Tibial nerve (tissue), 4 donors: ENCODE data around the gene ERCC8.

Experiments
- CTCF ChIP-seq, 5 experiments: fragments of 200-600 bp in 3 of 5; fragments of 450-650 bp in 2 of 5; sonication (generic) in 3 of 5; IDR thresholded peaks; one replicate each; pipeline ENCODE4 v1.5.1; 2016 to 2019; ENCODE audit warnings: antibody characterized with exemption in 5 of 5, mild to moderate bottlenecking in 3 of 5, moderate library complexity in 2 of 5
- EP300 ChIP-seq, 2 donors: sonication (generic); formaldehyde crosslinking; IDR thresholded peaks; one replicate each; pipeline ENCODE4 v1.6.1; 2017; ENCODE audit warnings: antibody characterized with exemption in 2 of 2, mild to moderate bottlenecking in 1 of 2
- POLR2A ChIP-seq, 2 donors: fragments of 450-650 bp; IDR thresholded peaks; one replicate each; pipeline ENCODE4 v1.6.1; 2017; ENCODE audit warnings: antibody characterized with exemption in 2 of 2, mild to moderate bottlenecking in 2 of 2, moderate library complexity in 2 of 2

GRCh38 chr5:60896991-60897390, 47.9 kb downstream of the ERCC8 start:
- no peak for TF ChIP-seq CTCF (IDR thresholded peaks at IDR 0.05)
- TF ChIP-seq POLR2A (IDR thresholded peaks at IDR 0.05), result no peak
- no peak for TF ChIP-seq EP300 (IDR thresholded peaks at IDR 0.05)
